Endothelial cell of umbilical vein (primary cell): ENCODE results near the gene PDE11A. TPM values are rescaled to one million over a fixed set of nuclear protein-coding genes. Genes with fewer than 3 reads are reported as not detected.

Experiments
- BruUV-seq: library from RNA; stranded (reverse); fragments of 400-500 nt; replicated peaks from 2 replicates; lab custom pipeline; 2021; lab: Mats Ljungman, UMichigan
- CTCF ChIA-PET: fragments of 300-600, 350-600 bp; sonication (Branson Sonifier 250); formaldehyde crosslinking; loops from one replicate; lab custom pipeline; 2021; ENCODE audit warnings: antibody characterized with exemption, inconsistent platforms; lab: Charles Lee
- POLR2A ChIA-PET: fragments of 300-600, 350-600 bp; sonication (Branson Sonifier 250); formaldehyde crosslinking; loops from one replicate; lab custom pipeline; 2021; ENCODE audit warnings: antibody characterized with exemption, inconsistent platforms; lab: Charles Lee
- DNase-seq: peaks from one replicate; pipeline ENCODE4 v3.0.0-alpha.2; 2011; ENCODE audit warnings: low read depth, low spot score
- FAIRE-seq: peaks from 2 replicates; lab custom pipeline; 2011; peaks lifted over from hg19 to GRCh38; lab: Jason Lieb, UNC
- H2AFZ ChIP-seq: 2 replicates; pipeline ENCODE4 v1.6.0; 2012; ENCODE audit warnings: low read depth, low read length, control low read depth, inconsistent platforms
- H3K27ac ChIP-seq: 2 replicates; pipeline ENCODE4 v1.5.1; 2011; ENCODE audit warnings: low read depth, mild to moderate bottlenecking, control low read depth, low read length, moderate library complexity; ENCODE audit not compliant: insufficient read depth
- H3K27me3 ChIP-seq, 2 experiments: 2 replicates each; pipeline versions ENCODE4 v1.6.0 to v1.6.1; 2011; ENCODE audit warnings: low read length in 2 of 2, mixed read lengths in 1 of 2; ENCODE audit not compliant: control insufficient read depth in 2 of 2, insufficient read depth in 2 of 2
- H3K36me3 ChIP-seq, 2 experiments: 2 replicates in 1 of 2; 3 replicates in 1 of 2; pipeline ENCODE4 v1.5.1; 2011; ENCODE audit warnings: low read length in 2 of 2, mild to moderate bottlenecking in 1 of 2, moderate library complexity in 1 of 2; ENCODE audit not compliant: control insufficient read depth in 2 of 2, insufficient read depth in 2 of 2; ENCODE audit errors: extremely low read depth in 1 of 2
- H3K4me1 ChIP-seq: 3 replicates; pipeline ENCODE4 v1.5.1; 2011; ENCODE audit warnings: mild to moderate bottlenecking, low read length; ENCODE audit not compliant: control insufficient read depth, insufficient read depth; ENCODE audit errors: extremely low read depth
- H3K4me2 ChIP-seq: 2 replicates; pipeline ENCODE4 v1.6.1; 2011; ENCODE audit warnings: low read length, control low read depth, mixed read lengths; ENCODE audit not compliant: insufficient read depth
- H3K4me3 ChIP-seq, 3 experiments: fragments of 200-600 bp in 1 of 3; sonication (generic), shearing (Covaris generic) in 1 of 3; replicated peaks in 1 of 3; 2 replicates each; pipeline ENCODE4 v1.5.1; 2011 to 2016; ENCODE audit warnings: control low read depth in 3 of 3, low read length in 3 of 3, mild to moderate bottlenecking in 2 of 3, inconsistent platforms in 1 of 3, low read depth in 1 of 3, moderate library complexity in 1 of 3; ENCODE audit not compliant: insufficient read depth in 1 of 3
- H3K79me2 ChIP-seq: 2 replicates; pipeline ENCODE4 v1.6.0; 2012; ENCODE audit warnings: low read length, inconsistent platforms; ENCODE audit not compliant: control insufficient read depth, insufficient read depth
- H3K9ac ChIP-seq: replicated peaks from 2 replicates; pipeline ENCODE3; 2011; ENCODE audit warnings: low read length, control low read depth; ENCODE audit not compliant: insufficient read depth; ENCODE audit errors: extremely low read depth
- H3K9me1 ChIP-seq: replicated peaks from 3 replicates; pipeline ENCODE4 v1.6.0; 2011; ENCODE audit warnings: mild to moderate bottlenecking, low read length; ENCODE audit not compliant: control insufficient read depth, insufficient read depth; ENCODE audit errors: extremely low read depth
- H3K9me3 ChIP-seq: replicated peaks from 2 replicates; pipeline ENCODE4 v1.5.1; 2012; ENCODE audit warnings: low read length, inconsistent platforms; ENCODE audit not compliant: control insufficient read depth, insufficient read depth
- H4K20me1 ChIP-seq: replicated peaks from 2 replicates; pipeline ENCODE3; 2011; ENCODE audit warnings: mild to moderate bottlenecking, low read length; ENCODE audit not compliant: control insufficient read depth, insufficient read depth; ENCODE audit errors: extremely low read depth
- CTCF ChIP-seq, 2 donors: IDR thresholded peaks; 1 replicate in 1 of 2; 2 replicates in 1 of 2; pipeline ENCODE4 v1.5.1; 2011; ENCODE audit warnings: low read length in 2 of 2, mild to moderate bottlenecking in 2 of 2, moderate library complexity in 2 of 2, control low read depth in 1 of 2, inconsistent platforms in 1 of 2, low read depth in 1 of 2; ENCODE audit not compliant: insufficient read depth in 1 of 2; ENCODE audit errors: extremely low read depth in 1 of 2
- MAX ChIP-seq: IDR thresholded peaks from 2 replicates; pipeline ENCODE4 v1.6.1; 2011; ENCODE audit not compliant: insufficient read depth, insufficient read length
- MYC ChIP-seq: IDR thresholded peaks from one replicate; pipeline ENCODE4 v1.6.1; 2011; ENCODE audit warnings: mild to moderate bottlenecking, low read depth, low read length
- POLR2A ChIP-seq: IDR thresholded peaks from 2 replicates; pipeline ENCODE4 v1.6.1; 2012; ENCODE audit warnings: low read depth, mild to moderate bottlenecking, control low read depth, low read length
- POLR2AphosphoS5 ChIP-seq: IDR thresholded peaks from 2 replicates; pipeline ENCODE4 v1.6.1; 2012; ENCODE audit warnings: low read depth, mild to moderate bottlenecking, control low read depth, low read length, moderate library complexity; ENCODE audit not compliant: insufficient read depth
- dilution Hi-C: fragments of 300-500 bp; cut with MboI; formaldehyde crosslinking; loops from one replicate; pipeline ENCODE4 v1.15.0; 2019; ENCODE audit warnings: low sequenced_read_pairs; ENCODE audit not compliant: extremely low pct_ligation_motif_present
- intact Hi-C: fragments of 100-400 bp; cut with micrococcal nuclease; formaldehyde crosslinking; loops from one replicate; pipeline ENCODE4 v1.10.0; 2022
- polyA plus RNA-seq, 4 experiments: library from polyadenylated mRNA; depleted of rRNA in 3 of 4; stranded (reverse) in 3 of 4; unstranded in 1 of 4; fragments of >200 nt; gene quantifications; 2 replicates each; pipeline versions ENCODE4 v1.2.1 to v1.2.3, GENCODE V29; 2011 to 2012; ENCODE audit warnings: missing spikeins in 1 of 4
- total RNA-seq: library from RNA; stranded (reverse); gene quantifications from 2 replicates; pipeline ENCODE4 v1.2.3, GENCODE V29; 2021

Gene PDE11A
- total and polyA plus RNA-seq, 2 donors (not counting 3 experiments of a cell fraction or from before 2014, with no cell fraction given) = 0.07 to 0.51 TPM

- no peaks in the 10 kb centered on the region for H3K9me3 ChIP-seq
- TF ChIP-seq MYC (no peak), CTCF (IDR thresholded peaks at IDR 0.05; ENCODE audit: extremely low read depth in 1 of 2, insufficient read depth in 1 of 2, low read depth in 1 of 2, low read length in 2 of 2) (peak; percentile 89 to 91), POLR2A (no peak)
- no peaks in the 10 kb centered on the region for H3K36me3 ChIP-seq
- H4K20me1 ChIP-seq = no peaks in the 10 kb centered on the region
- no peak overlapping the region for H3K9ac ChIP-seq
- H3K4me2 ChIP-seq = no peak overlapping the region
- CTCF ChIA-PET = interaction anchor here (1.0 to 1.9 kb wide), 2 partner anchors 9 to 12 kb away, joined by 4 to 7 read pairs; no protein-coding TSS in a partner anchor
- POLR2A ChIA-PET = no interaction called here
- H3K4me1 ChIP-seq = no peaks in the 10 kb centered on the region
- BruUV-seq = no TSS peak
- no peak overlapping the region for H3K4me3 ChIP-seq
- no peaks in the 10 kb centered on the region for H3K79me2 ChIP-seq
- H3K9me1 ChIP-seq = no peaks in the 10 kb centered on the region
- dilution Hi-C loops (no loop called here), intact Hi-C loops (no loop called here)
- DNase-seq = peak; percentile 59
- no peak overlapping the region for H2AFZ ChIP-seq
- FAIRE-seq = peak; percentile 43
- no peaks in the 10 kb centered on the region for H3K27me3 ChIP-seq
- H3K27ac ChIP-seq = no peak overlapping the region
Measured at GRCh38 chr2:177906041-177906718, 166.4 kb downstream of the PDE11A start.

- FAIRE-seq = no peak
- no TSS peak for BruUV-seq
- no peak for TF ChIP-seq MAX
- TF ChIP-seq POLR2AphosphoS5 = no peak
- no peak for TF ChIP-seq MYC
- POLR2A ChIA-PET = no interaction called here
- Histone ChIP-seq H3K27ac (no peak overlapping the region), H3K9me3 (no peaks in the 10 kb centered on the region), H3K79me2 (no peaks in the 10 kb centered on the region), H3K27me3 (no peaks in the 10 kb centered on the region), H3K4me1 (no peaks in the 10 kb centered on the region), H2AFZ (no peak overlapping the region), H3K9ac (no peak overlapping the region), H3K9me1 (no peaks in the 10 kb centered on the region), H3K4me2 (no peak overlapping the region), H3K36me3 (no peaks in the 10 kb centered on the region), H3K4me3 (no peak overlapping the region), H4K20me1 (no peaks in the 10 kb centered on the region)
- CTCF ChIA-PET = interaction anchor here (0.6 to 1.0 kb wide), 2 partner anchors 12 to 14 kb away, joined by 3 to 4 read pairs; no protein-coding TSS in a partner anchor
- intact Hi-C loops = no loop called here
- no peak for DNase-seq
- dilution Hi-C loops = no loop called here
Measured at GRCh38 chr2:177905640-177906039, 166.9 kb downstream of the PDE11A start.
